Ecto neural progenitor cell (in vitro differentiated cells): ENCODE measurements around the gene TMEM47.

ENCODE experiments used
- DNase-seq: peaks from one replicate; pipeline ENCODE4 v3.0.0-alpha.2; 2018; ENCODE audit warnings: low spot score

The TMEM47 gene

GRCh38 chrX:34585561-34585960 is 71.5 kb downstream of the TMEM47 start:
- no peak for DNase-seq

DNA sequence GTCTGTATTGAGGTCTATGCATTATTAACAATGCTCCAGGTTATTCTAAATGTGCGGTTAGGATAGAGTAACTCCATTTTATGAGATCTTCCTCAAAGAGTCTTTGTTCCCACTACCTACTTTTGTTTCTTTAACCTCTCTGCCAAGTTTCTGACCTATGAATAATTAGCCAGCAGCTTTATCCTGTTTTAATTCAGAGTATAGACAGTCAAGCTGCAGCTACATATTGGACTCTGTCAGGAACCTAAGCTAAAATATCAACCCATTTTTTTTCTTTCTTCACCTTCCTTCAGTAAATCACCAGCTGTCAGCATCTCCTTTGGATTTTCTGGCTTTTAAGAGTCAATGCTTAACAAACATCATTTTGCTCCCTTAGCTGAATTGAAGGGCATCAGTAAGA is 72.3 kb downstream of the TMEM47 start:
- DNase-seq = no peak

GRCh38 chrX:34580069-34580468 is 77.0 kb downstream of the TMEM47 start:
- DNase-seq = no peak

GRCh38 chrX:34578237-34578636 is 78.8 kb downstream of the TMEM47 start:
- DNase-seq = no peak
